Endodermal cell (in vitro differentiated cells): ENCODE data around the gene PRSS57. TPM values are rescaled to one million over a fixed set of nuclear protein-coding genes. Genes with fewer than 3 reads are reported as not detected.

Experiments
- DNase-seq: peaks from one replicate; pipeline ENCODE4 v3.0.0-alpha.2; 2017
- H3K27ac ChIP-seq: 2 replicates; pipeline ENCODE4 v1.5.1; 2013; ENCODE audit warnings: mild to moderate bottlenecking, low read depth, low read length, moderate library complexity
- H3K27me3 ChIP-seq: 2 replicates; pipeline ENCODE4 v1.6.1; 2013; ENCODE audit warnings: mild to moderate bottlenecking, low read length, moderate library complexity; ENCODE audit not compliant: insufficient read depth, control insufficient read depth, poor library complexity, severe bottlenecking
- H3K36me3 ChIP-seq: 2 replicates; pipeline ENCODE4 v1.7.0; 2013; ENCODE audit warnings: mild to moderate bottlenecking, low read length, moderate library complexity; ENCODE audit not compliant: control insufficient read depth, insufficient read depth
- H3K4me1 ChIP-seq: one replicate; pipeline ENCODE4 v1.7.0; 2013; ENCODE audit warnings: low read length; ENCODE audit not compliant: control insufficient read depth, insufficient read depth
- H3K4me3 ChIP-seq: 2 replicates; pipeline ENCODE4 v1.5.1; 2013; ENCODE audit warnings: mild to moderate bottlenecking, low read length, moderate library complexity
- H3K9ac ChIP-seq: 2 replicates; pipeline ENCODE4 v1.6.1; 2013; ENCODE audit warnings: mild to moderate bottlenecking, low read length, moderate library complexity; ENCODE audit not compliant: poor library complexity, severe bottlenecking; ENCODE audit errors: extremely low read depth
- H3K9me3 ChIP-seq: 2 replicates; pipeline ENCODE4 v1.6.1; 2013; ENCODE audit warnings: mild to moderate bottlenecking, low read length, moderate library complexity; ENCODE audit not compliant: control insufficient read depth
- H3K27ac Mint-ChIP-seq: 2 replicates; pipeline ENCODE4 v1.8.0; 2020; ENCODE audit warnings: mixed read lengths
- H3K27me3 Mint-ChIP-seq: 2 replicates; pipeline ENCODE4 v1.8.0; 2021; ENCODE audit warnings: mild to moderate bottlenecking, mixed read lengths; ENCODE audit not compliant: insufficient read depth
- H3K36me3 Mint-ChIP-seq: 2 replicates; pipeline ENCODE4 v1.8.0; 2020; ENCODE audit warnings: low read depth, mixed read lengths
- H3K4me1 Mint-ChIP-seq: 2 replicates; pipeline ENCODE4 v1.8.0; 2020; ENCODE audit warnings: mixed read lengths
- H3K4me3 Mint-ChIP-seq: 2 replicates; pipeline ENCODE4 v1.8.0; 2020; ENCODE audit warnings: mild to moderate bottlenecking, moderate library complexity, mixed read lengths
- H3K9me3 Mint-ChIP-seq: 2 replicates; pipeline ENCODE4 v1.8.0; 2020; ENCODE audit warnings: mild to moderate bottlenecking, mixed read lengths
- CTCF ChIP-seq: fragments of 200-600 bp; sonication (generic); conservative IDR thresholded peaks from 2 replicates; pipeline ENCODE4 v1.5.0; 2021; ENCODE audit warnings: antibody characterized with exemption, mild to moderate bottlenecking
- WGBS, 2 experiments: methylation state at CpG; one replicate each; pipeline versions ENCODE4 v1.1.5 to v1.1.7; 2013; ENCODE audit warnings: missing lambda C conversion rate in 2 of 2, mixed read lengths in 1 of 2; ENCODE audit not compliant: insufficient coverage in 1 of 2, insufficient read length in 1 of 2; 5-methylcytosine and 5-hydroxymethylcytosine counted together
- total RNA-seq, 2 donors: library from RNA; stranded (reverse); fragmentation: NEBNext Ultra II Directional in 1 of 2; extraction: Animal tissue kit (Norgen Biotek cat#: 25700) in 1 of 2; gene quantifications; 2 replicates in 1 of 2; 3 replicates in 1 of 2; pipeline ENCODE4 v1.2.1, GENCODE V29; 2021

PRSS57 gene
- total RNA-seq, 2 donors from 2014 or later = not detected

- H3K4me3 Mint-ChIP-seq = no peak overlapping the region
- H3K27ac Mint-ChIP-seq = no peak overlapping the region
- H3K4me1 Mint-ChIP-seq = no peaks in the 10 kb centered on the region
- H3K9ac ChIP-seq = no peak overlapping the region
- TF ChIP-seq CTCF = no peak
- H3K36me3 ChIP-seq = peaks cover 5% of the 10 kb centered on the region
- no peaks in the 10 kb centered on the region for H3K27me3 Mint-ChIP-seq
- H3K9me3 ChIP-seq = no peaks in the 10 kb centered on the region
- no peak overlapping the region for H3K4me3 ChIP-seq
- H3K27ac ChIP-seq = no peak overlapping the region
- no peaks in the 10 kb centered on the region for H3K27me3 ChIP-seq
- no peak for DNase-seq
- WGBS, 2 experiments = 85 to 95% methylated on average over 2 to 13 of the region's 13 CpGs
- no peaks in the 10 kb centered on the region for H3K4me1 ChIP-seq
- H3K36me3 Mint-ChIP-seq = peaks cover 12% of the 10 kb centered on the region
- no peaks in the 10 kb centered on the region for H3K9me3 Mint-ChIP-seq
Observed at GRCh38 chr19:734716-735115, 39.5 kb upstream of the PRSS57 start.

GRCh38 chr19:732148-733069, 37.2 kb upstream of the PRSS57 start:
- no peak for TF ChIP-seq CTCF
- Histone ChIP-seq H3K36me3 (peaks cover 5% of the 10 kb centered on the region), H3K27me3 (no peaks in the 10 kb centered on the region), H3K27ac (no peak overlapping the region), H3K4me1 (no peaks in the 10 kb centered on the region), H3K9me3 (no peaks in the 10 kb centered on the region), H3K4me3 (no peak overlapping the region), H3K9ac (no peak overlapping the region)
- Mint-ChIP-seq H3K27me3 (no peaks in the 10 kb centered on the region), H3K4me1 (no peaks in the 10 kb centered on the region), H3K27ac (no peak overlapping the region), H3K36me3 (peaks cover 15% of the 10 kb centered on the region), H3K9me3 (no peaks in the 10 kb centered on the region), H3K4me3 (no peak overlapping the region)
- WGBS, 2 experiments = 92 to 93% methylated on average over 18 to 24 of the region's 24 CpGs
- DNase-seq = no peak

DNA sequence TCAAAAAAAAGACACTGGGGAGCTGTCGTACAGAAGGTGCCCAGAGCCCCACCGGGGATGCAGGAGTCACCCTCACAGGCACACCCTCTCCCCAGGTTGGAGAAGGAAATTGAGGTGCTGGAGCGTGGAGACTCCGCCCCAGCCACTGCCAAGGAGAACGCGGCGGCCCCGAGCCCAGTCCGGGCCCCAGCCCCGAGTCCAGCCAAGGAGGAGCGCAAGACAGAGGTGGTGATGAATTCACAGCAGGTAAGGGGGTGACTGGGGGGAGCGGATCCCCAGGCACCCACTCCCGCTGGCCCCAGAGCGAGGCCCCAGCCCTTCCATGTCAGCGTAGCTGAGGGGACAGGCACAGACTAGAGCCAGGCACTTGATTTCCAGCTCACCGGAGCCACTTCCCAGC, 35.7 kb upstream of the PRSS57 start:
- Histone ChIP-seq H3K27ac (no peak overlapping the region), H3K9me3 (no peaks in the 10 kb centered on the region), H3K27me3 (no peaks in the 10 kb centered on the region), H3K36me3 (peaks cover 5% of the 10 kb centered on the region), H3K4me1 (no peaks in the 10 kb centered on the region), H3K4me3 (no peak overlapping the region), H3K9ac (no peak overlapping the region)
- TF ChIP-seq CTCF = no peak
- Mint-ChIP-seq H3K36me3 (peaks cover 21% of the 10 kb centered on the region), H3K4me1 (no peaks in the 10 kb centered on the region), H3K9me3 (no peaks in the 10 kb centered on the region), H3K27ac (no peak overlapping the region), H3K4me3 (no peak overlapping the region), H3K27me3 (no peaks in the 10 kb centered on the region)
- WGBS, 2 experiments = 92 to 100% methylated on average over 3 to 16 of the region's 16 CpGs
- no peak for DNase-seq
